Natural killer cell (primary cell): ENCODE results near the gene LDHAL6A. TPM values are rescaled to one million over a fixed set of nuclear protein-coding genes. Genes with fewer than 3 reads are reported as not detected.
A peak's percentile ranks its signal among the peaks of the same experiment; 100 is the strongest.

Experiments
- ATAC-seq, 3 donors: fragments of 150-1000 bp in 2 of 3; fragments of 200-7000 bp in 1 of 3; cut with Tn5 transposase; 1 replicate in 1 of 3; 2 replicates in 2 of 3; pipeline ENCODE4 v1.10.0; 2021; ENCODE audit warnings: mild to moderate bottlenecking in 2 of 3, moderate library complexity in 2 of 3
- DNase-seq, 2 donors: peaks; one replicate each; pipeline versions ENCODE4 v3.0.0 to v3.0.0-alpha.2; 2013 to 2021; ENCODE audit warnings: mixed read lengths in 1 of 2
- H3K27ac ChIP-seq: one replicate; pipeline ENCODE4 v1.5.1; 2013; ENCODE audit warnings: mild to moderate bottlenecking, low read length
- H3K27me3 ChIP-seq: one replicate; pipeline ENCODE4 v1.6.1; 2013; ENCODE audit warnings: low read length; ENCODE audit not compliant: control insufficient read depth, insufficient read depth
- H3K36me3 ChIP-seq: one replicate; pipeline ENCODE4 v1.6.1; 2013; ENCODE audit warnings: low read length; ENCODE audit not compliant: control insufficient read depth, insufficient read depth
- H3K4me1 ChIP-seq: one replicate; pipeline ENCODE4 v1.6.1; 2013; ENCODE audit warnings: low read length; ENCODE audit not compliant: control insufficient read depth, insufficient read depth
- H3K4me3 ChIP-seq: one replicate; pipeline ENCODE4 v1.5.1; 2013; ENCODE audit warnings: low read length
- H3K9me3 ChIP-seq: one replicate; pipeline ENCODE4 v1.6.1; 2013; ENCODE audit warnings: low read length; ENCODE audit not compliant: control insufficient read depth, insufficient read depth
- H3K27ac Mint-ChIP-seq, 2 donors: one replicate each; pipeline ENCODE4 v1.8.0; 2022; ENCODE audit warnings: mild to moderate bottlenecking in 2 of 2, mixed read lengths in 2 of 2, moderate library complexity in 1 of 2
- H3K27me3 Mint-ChIP-seq, 2 donors: one replicate each; pipeline ENCODE4 v1.8.0; 2022; ENCODE audit warnings: low read depth in 2 of 2, mixed read lengths in 2 of 2
- H3K36me3 Mint-ChIP-seq: one replicate; pipeline ENCODE4 v1.8.0; 2022; ENCODE audit warnings: mixed read lengths
- H3K4me1 Mint-ChIP-seq, 2 donors: one replicate each; pipeline ENCODE4 v1.8.0; 2022; ENCODE audit warnings: mixed read lengths in 2 of 2
- H3K4me3 Mint-ChIP-seq: one replicate; pipeline ENCODE4 v1.8.0; 2022; ENCODE audit warnings: mild to moderate bottlenecking, moderate library complexity, mixed read lengths
- H3K9me3 Mint-ChIP-seq, 2 donors: one replicate each; pipeline ENCODE4 v1.8.0; 2022; ENCODE audit warnings: mixed read lengths in 2 of 2
- WGBS: methylation state at CpG from one replicate; pipeline ENCODE4 v1.1.7; 2013; ENCODE audit warnings: missing lambda C conversion rate; ENCODE audit not compliant: insufficient coverage; 5-methylcytosine and 5-hydroxymethylcytosine counted together
- intact Hi-C: fragments of 100-400 bp; cut with micrococcal nuclease; formaldehyde crosslinking; loops from one replicate; pipeline ENCODE4 v1.14.2; 2022
- total RNA-seq, 4 donors: library from RNA; stranded (reverse); fragments of 120-200 nt in 1 of 4; gene quantifications; one replicate each; pipeline versions ENCODE4 v1.2.3 to v1.2.4, GENCODE V29; 2013 to 2022
- TF ChIP-seq, protein P1 (sequence below): fragments of 200-600 bp; IDR thresholded peaks from one replicate; pipeline ENCODE4 v1.8.0; 2022; ENCODE audit warnings: antibody characterized with exemption

Gene LDHAL6A
- total RNA-seq, 3 donors from 2014 or later (not counting 1 experiment from before 2014, with no cell fraction given) = 0.15 to 0.82 (median 0.72) TPM

DNA sequence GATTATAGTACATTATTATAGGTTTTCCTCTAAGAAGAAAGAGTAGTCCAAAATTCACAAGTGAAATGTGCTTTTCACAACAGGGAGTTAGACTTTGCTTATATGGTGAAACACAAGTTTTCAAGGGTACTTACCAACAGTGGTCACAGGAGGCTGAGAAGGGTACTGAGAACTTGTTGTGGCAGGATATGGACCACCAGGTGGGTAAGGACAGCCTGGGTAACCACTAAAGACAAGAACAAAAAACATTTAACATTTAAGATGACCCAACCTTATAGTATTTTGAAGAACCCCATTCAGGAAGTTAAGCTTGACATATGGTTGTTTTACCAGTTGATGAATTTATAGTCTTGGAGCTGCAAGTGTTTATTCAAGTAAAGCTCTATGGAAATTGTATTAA, 46.7 kb downstream of the LDHAL6A start:
- DNase-seq (no peak), ATAC-seq (no peak)
- intact Hi-C loops = loop anchor here (10.0 kb wide), 1 partner anchor 258 kb away; the partner anchor contains the start of gene SAA2
- no peaks in the 10 kb centered on the region for H3K27me3 Mint-ChIP-seq
- no peaks in the 10 kb centered on the region for H3K4me1 ChIP-seq
- peaks cover 14% of the 10 kb centered on the region for H3K36me3 Mint-ChIP-seq
- H3K4me3 ChIP-seq = no peak overlapping the region
- H3K9me3 ChIP-seq = no peaks in the 10 kb centered on the region
- TF ChIP-seq, protein P1, sequence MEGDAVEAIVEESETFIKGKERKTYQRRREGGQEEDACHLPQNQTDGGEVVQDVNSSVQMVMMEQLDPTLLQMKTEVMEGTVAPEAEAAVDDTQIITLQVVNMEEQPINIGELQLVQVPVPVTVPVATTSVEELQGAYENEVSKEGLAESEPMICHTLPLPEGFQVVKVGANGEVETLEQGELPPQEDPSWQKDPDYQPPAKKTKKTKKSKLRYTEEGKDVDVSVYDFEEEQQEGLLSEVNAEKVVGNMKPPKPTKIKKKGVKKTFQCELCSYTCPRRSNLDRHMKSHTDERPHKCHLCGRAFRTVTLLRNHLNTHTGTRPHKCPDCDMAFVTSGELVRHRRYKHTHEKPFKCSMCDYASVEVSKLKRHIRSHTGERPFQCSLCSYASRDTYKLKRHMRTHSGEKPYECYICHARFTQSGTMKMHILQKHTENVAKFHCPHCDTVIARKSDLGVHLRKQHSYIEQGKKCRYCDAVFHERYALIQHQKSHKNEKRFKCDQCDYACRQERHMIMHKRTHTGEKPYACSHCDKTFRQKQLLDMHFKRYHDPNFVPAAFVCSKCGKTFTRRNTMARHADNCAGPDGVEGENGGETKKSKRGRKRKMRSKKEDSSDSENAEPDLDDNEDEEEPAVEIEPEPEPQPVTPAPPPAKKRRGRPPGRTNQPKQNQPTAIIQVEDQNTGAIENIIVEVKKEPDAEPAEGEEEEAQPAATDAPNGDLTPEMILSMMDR = no peak
- H3K9me3 Mint-ChIP-seq = no peaks in the 10 kb centered on the region
- no peak overlapping the region for H3K4me3 Mint-ChIP-seq
- peak overlapping the region in 1 of 2 donors; percentile 1 for H3K27ac Mint-ChIP-seq
- peaks cover 77% of the 10 kb centered on the region for H3K36me3 ChIP-seq
- H3K27me3 ChIP-seq = no peaks in the 10 kb centered on the region
- H3K27ac ChIP-seq = no peak overlapping the region
- peaks cover 0 to 3% of the 10 kb centered on the region in 2 donors for H3K4me1 Mint-ChIP-seq

DNA sequence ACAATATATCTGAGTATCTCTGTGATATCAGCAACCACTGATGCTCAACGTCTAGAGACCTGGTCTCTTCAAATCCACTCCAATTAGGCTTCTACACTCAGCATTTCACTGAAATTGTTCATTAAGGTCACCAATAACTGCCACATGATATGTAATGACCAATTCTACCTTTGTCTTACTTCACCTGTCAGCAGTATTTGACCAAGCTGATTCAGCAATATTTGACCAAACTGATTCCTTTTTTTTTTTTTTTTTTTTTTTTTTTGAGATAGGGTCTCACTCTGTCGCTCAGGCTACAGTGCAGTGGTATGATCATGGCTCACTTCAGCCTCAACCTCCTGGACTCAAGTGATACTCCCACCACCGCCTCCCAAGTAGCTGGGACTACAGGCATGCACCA, 65.5 kb downstream of the LDHAL6A start:
- TF ChIP-seq, protein P1 = no peak
- ATAC-seq (no peak), DNase-seq (no peak)
- Histone ChIP-seq H3K4me3 (no peak overlapping the region), H3K27ac (no peak overlapping the region), H3K27me3 (no peaks in the 10 kb centered on the region), H3K9me3 (no peaks in the 10 kb centered on the region), H3K4me1 (peaks cover 8% of the 10 kb centered on the region), H3K36me3 (peaks cover 14% of the 10 kb centered on the region)
- no peak overlapping the region for H3K4me3 Mint-ChIP-seq
- H3K27me3 Mint-ChIP-seq = no peaks in the 10 kb centered on the region
- intact Hi-C loops = no loop called here
- H3K27ac Mint-ChIP-seq = peak overlapping the region in 1 of 2 donors; percentile 75
- no peaks in the 10 kb centered on the region for H3K9me3 Mint-ChIP-seq
- WGBS = 97% methylated on average over 3 of the region's 3 CpGs
- no peaks in the 10 kb centered on the region for H3K36me3 Mint-ChIP-seq
- H3K4me1 Mint-ChIP-seq = peaks cover 34% of the 10 kb centered on the region in 2 donors

DNA sequence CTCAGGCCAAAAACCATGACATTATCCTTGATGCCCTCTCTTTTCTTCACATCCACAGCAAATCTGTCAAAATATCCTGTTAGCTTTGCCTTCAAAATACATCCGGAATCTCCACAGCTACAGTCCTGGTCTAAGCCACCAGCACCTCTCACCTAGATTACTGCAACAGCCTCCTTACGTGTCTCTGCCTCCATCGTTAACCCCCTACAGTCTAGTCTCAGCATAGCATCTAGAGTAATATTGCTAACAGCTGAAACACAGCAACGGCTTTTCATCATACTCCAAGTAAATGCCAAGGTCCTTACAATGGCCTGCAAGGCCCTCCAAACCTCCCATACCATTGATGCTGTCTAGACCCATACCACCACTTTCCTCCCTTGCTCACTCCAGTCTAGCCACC, 66.7 kb downstream of the LDHAL6A start:
- H3K4me3 ChIP-seq = no peak overlapping the region
- no peak for ATAC-seq
- WGBS = 89% methylated on average over 4 of the region's 4 CpGs
- DNase-seq = peak in 1 of 2 donors; percentile 29
- no peak overlapping the region for H3K27ac ChIP-seq
- H3K9me3 ChIP-seq = no peaks in the 10 kb centered on the region
- H3K36me3 ChIP-seq = peaks cover 13% of the 10 kb centered on the region
- H3K36me3 Mint-ChIP-seq = no peaks in the 10 kb centered on the region
- peak overlapping the region; percentile 44 to 47 for H3K27ac Mint-ChIP-seq
- no peaks in the 10 kb centered on the region for H3K27me3 Mint-ChIP-seq
- intact Hi-C loops = no loop called here
- H3K4me1 ChIP-seq = peaks cover 9% of the 10 kb centered on the region
- no peaks in the 10 kb centered on the region for H3K27me3 ChIP-seq
- TF ChIP-seq, protein P1 = peak; percentile 7
- H3K4me3 Mint-ChIP-seq = no peak overlapping the region
- peaks cover 47% of the 10 kb centered on the region in 2 donors for H3K4me1 Mint-ChIP-seq
- no peaks in the 10 kb centered on the region for H3K9me3 Mint-ChIP-seq

DNA sequence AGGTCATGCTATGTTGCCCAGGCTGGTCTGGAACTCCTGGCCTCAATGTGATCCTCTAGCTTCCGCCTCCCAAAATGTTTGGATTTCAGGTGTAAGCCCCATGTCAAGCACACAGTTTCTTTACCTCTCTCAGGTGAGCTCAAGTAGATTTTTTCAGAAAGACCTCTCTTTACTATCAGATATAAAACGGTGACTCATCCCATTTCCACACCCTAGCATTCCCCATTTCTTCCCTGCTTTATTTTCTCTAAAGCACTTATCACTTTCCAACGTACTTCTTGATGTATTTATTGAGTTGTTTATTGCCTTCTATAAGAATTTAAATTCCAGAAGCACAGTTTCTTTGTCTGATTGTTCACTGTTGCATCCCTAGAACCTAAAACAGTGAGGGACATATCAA, 67.4 kb downstream of the LDHAL6A start:
- H3K27me3 ChIP-seq = no peaks in the 10 kb centered on the region
- Mint-ChIP-seq H3K9me3 (no peaks in the 10 kb centered on the region), H3K27me3 (no peaks in the 10 kb centered on the region), H3K4me1 (peaks cover 54% of the 10 kb centered on the region in 2 donors), H3K36me3 (no peaks in the 10 kb centered on the region), H3K27ac (peak overlapping the region; percentile 44 to 47), H3K4me3 (no peak overlapping the region)
- no peak overlapping the region for H3K4me3 ChIP-seq
- 98% methylated on average over 2 of the region's 3 CpGs for WGBS
- peaks cover 6% of the 10 kb centered on the region for H3K36me3 ChIP-seq
- peaks cover 16% of the 10 kb centered on the region for H3K4me1 ChIP-seq
- TF ChIP-seq, protein P1 = no peak
- ATAC-seq = no peak
- H3K9me3 ChIP-seq = no peaks in the 10 kb centered on the region
- intact Hi-C loops = no loop called here
- H3K27ac ChIP-seq = no peak overlapping the region
- no peak for DNase-seq
